ENCODE measurements around the gene CCR3. TPM values are rescaled to one million over a fixed set of nuclear protein-coding genes. Genes with fewer than 3 reads are reported as not detected.
"Not testable (repeated sequence)": the region's sequence is repeated elsewhere in the genome, so short reads cannot be mapped to it uniquely, and the experiment has no call there.

Gene CCR3
- not detected in 2 replicates for total RNA-seq

- DNase-seq, result no peak
Observed at GRCh38 chr3:46242120-46242519, at the start of gene CCR3. Gene CCR3, plus strand, starts transcription at chr3:46242460. Its CDS starts 22,699 bp downstream, at chr3:46265159.

- no peak for DNase-seq
Observed at GRCh38 chr3:46192939-46193338, 49.3 kb upstream of the CCR3 start.

DNA sequence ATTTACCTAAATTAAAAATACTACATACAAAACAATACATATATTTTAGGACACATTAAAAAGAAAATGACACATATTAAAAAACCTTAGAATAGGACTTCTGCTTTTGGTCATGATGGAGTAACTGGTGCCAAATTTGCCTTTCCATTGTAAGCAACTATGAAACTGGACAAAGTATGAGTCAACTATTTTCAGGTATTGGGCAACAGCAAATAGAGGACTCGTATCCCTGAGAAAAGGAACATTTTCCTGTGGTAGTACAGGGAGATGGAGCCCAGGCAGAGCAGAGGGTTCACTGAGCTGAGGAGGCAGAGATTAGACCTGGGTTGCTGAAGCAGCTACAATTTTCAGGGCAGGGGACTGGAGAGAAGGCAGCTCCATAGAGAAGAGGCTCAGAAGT is 48.8 kb upstream of the CCR3 start:
- no peak for DNase-seq

- no peak for DNase-seq
Observed at GRCh38 chr3:46194868-46195553, 47.2 kb upstream of the CCR3 start.

GRCh38 chr3:46196261-46196957 is 45.9 kb upstream of the CCR3 start:
- DNase-seq, result no peak

DNA sequence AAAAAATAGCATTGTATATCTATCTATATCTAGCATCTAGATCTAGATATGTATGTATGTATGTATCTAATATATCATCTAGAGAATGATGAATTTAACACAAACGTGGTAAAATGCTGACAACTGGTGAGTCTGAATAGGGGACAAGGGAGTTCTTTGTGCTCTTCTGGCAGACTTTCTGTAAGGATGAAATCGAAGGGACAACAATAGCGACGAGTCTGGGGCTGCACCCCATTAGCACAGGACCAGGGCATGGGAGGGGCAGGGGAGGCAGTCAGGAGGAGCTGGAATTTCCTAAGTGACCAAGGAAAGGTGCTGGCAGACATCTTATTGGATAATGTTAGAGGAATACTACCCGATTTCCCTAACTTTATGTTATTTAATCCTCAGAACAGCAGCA is 42.0 kb upstream of the CCR3 start:
- DNase-seq, result no peak

- no peak for DNase-seq
Observed at GRCh38 chr3:46200790-46201189, 41.5 kb upstream of the CCR3 start.

GRCh38 chr3:46202535-46202934 is 39.7 kb upstream of the CCR3 start:
- DNase-seq, result no peak

DNA sequence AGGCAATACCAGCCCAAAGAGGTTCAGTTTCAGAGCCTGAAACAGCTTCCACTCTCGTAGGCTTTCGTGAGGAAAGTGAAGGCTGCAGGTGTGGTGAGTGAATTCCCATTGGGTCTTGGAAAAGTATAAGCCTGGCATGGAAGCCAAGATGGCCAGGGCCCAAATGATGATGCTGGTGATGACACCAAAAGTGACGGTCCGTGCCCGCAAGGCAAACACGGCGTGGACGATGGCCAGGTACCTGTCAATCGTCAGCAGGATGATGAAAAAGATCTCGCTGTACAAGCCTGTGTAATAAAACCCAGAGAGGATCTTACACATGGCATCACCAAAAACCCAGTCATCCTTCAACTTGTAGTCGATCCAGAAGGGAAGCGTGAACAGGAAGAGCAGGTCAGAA is 38.6 kb upstream of the CCR3 start:
- DNase-seq, result no peak

DNA sequence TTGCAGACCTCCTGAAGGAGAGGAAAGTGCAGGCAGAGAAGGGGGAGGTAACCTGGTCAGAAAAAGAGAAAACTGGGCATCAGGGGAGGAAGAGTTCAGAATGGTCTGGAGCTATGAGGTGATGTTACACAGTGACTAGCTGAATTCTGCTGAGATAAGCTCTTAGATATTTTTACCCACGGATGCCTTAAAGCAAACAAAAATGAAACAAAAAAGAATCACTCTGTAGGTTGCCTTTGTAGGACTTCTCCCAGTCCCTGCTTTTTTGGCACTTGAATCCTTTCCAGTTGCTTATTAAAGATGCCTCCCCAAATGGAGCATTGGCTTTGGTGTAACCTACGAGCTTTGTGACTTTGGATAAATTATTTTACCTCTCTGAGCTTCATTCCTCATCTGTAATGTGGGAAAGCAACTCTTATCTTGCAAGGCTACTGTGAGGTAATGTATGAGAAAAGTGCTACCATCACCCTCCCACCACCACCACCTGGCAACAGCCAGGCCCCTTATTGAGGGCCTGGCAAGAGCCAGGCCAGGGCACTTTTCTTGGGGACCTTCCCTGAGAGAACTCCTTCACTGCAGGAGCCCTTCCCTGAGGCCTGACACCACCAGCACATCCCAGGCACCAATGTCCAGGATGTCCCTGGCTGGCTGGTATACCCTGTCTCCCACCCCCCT is 36.8 kb upstream of the CCR3 start:
- DNase-seq, result no peak

DNA sequence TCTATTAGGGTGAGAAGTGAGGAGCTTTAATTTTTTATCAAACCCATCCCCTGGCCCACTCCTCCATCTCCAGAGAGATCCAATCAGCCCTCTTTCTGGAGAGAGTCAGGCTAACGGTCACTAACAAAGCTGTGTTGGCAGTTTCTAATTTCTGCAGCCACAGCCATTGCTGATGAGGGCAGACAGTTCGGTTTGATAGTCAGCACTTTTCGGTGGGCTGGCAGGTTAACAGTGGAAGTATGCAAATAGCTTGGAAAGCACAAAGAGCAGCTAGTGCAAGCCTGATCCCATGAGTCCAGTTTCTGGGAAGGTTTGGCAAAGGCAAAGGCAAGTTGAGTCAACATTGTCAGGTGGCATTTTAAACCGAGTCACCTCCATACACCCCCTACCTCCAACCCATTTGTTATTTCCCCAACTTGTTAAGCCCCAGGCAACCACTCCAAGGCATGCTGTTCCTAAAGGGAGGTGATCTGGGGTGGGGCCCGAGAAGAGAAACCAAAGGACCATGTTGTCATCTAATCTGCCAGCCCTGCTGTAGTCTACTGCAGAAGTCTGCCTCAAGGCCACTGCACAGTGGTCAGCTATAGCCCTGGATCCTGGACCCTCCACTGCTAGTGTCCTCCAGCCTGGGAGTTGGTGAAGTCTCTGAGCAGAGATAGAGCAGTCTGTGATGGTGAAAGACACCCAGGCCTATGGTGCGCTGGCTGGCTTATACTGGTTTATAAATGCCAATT is 35.8 kb upstream of the CCR3 start:
- no peak for DNase-seq

DNA sequence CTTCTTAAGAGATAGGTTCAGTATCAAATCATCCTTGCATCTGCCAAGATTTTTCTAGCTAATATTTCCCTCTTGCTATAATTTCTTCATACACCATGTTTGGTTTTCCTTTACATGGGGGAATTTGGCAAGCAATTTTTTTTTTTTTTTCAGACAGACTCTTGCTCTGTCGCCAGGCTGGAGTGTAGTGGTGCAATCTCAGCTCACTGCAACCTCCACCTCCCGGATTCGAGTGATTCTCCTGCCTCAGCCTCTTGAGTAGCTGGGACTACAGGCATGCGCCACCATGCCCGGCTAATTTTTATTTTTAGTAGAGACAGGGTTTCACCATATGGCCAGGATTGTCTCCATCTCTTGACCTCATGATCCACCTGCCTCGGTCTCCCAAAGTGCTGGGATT is 34.7 kb upstream of the CCR3 start:
- DNase-seq, result not testable (repeated sequence)

DNA sequence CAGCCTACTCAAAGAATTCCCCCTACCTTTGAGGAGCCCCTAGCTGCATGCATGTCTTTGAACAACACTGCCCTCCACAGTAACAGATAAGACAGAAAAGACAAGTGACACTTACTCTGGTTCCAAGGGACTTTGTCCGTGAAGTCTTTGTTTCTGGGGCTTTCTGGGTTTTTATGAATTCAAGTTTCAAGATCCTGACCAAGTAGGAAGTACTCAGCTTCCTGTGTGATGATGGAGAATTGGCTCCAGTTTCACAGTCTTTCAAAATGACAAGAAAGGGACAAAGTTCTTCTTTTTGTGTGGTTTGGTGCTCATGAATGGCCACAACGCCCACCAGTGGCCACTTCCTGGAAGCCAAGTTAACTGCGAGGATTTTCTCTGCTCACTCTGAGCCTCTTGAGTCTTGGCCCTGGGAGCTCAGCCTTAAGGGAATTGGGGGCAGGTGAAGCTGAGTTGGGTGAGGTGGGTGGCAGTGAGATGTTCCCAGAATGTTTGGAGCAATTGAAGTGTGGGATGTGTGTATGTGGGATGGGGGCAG is 34.0 kb upstream of the CCR3 start, which contains the start of gene CCR1:
TSS of gene CCR1 (minus strand) at position 147 of the 538 bp plus-strand sequence. CDS start 4,000 bp downstream, outside the sequence.
- no peak for DNase-seq

- DNase-seq, result no peak
Observed at GRCh38 chr3:46209053-46209452, 33.2 kb upstream of the CCR3 start.

- no peak for DNase-seq
Observed at GRCh38 chr3:46209746-46210470, 32.4 kb upstream of the CCR3 start.

DNA sequence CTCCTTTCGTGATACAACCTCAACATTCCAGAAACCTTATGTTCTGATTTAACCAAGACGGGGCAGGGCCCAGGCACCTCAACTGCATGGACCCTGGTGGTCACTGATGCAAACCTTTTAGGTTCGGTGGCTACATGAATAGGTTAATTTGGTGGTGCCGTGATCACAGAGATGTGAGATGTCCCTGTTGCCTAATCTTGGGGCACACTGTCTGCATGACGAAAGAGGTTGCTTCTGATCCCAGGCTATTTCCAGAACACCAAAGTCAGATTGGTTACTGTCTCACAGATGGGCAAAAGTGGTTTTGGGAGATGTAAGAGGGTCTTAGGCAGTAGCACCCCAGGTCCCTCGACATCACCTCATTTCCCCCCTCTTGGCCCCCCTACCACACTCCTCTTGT is 30.2 kb upstream of the CCR3 start:
- no peak for DNase-seq

DNA sequence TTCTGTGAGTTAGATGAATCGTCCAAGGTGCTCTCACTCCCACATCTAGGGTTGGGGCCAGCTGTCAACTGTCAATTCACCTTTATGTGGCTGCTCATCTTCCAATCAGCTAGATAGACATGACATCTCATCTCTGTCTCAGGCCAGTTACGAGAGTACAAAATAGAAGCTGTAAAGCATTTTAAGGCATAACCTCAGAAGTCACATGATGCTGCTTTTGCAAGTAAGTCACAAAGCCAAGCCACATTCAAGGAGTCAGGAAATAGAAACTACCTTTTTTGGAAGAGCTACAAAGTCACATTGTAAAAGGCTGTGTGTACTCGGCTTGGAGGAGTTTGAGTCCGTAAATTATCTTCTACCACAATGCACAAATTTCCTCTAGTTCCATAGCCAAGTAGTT is 29.1 kb upstream of the CCR3 start:
- no peak for DNase-seq

DNA sequence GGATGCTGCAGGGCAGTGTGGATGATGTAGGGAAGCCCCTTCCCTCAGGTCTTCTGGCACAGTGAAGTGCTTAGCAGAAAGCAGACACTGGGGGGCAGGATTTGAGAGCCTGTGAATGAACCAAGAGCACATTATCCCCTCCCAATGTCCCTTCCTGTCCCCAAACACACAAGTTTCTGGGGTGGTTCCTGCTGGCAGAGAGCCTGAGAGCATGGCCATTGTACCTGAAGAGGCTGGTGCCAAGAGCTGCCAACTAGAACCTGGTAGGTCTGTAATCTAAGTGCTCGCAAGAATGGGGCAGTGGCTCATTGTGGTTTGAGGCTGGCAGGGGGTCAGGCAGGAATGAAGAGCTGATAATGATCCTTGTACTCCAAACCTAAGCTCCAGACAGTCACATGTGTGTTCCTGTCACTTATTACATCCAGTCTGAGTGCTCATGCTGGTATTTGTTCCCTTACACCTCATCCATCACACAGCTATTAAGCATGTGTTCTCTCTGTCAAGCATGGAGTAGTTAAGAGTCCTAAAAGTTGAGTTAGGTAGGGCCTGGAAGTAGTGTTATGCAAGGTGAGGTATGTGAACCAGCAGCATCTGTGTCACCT is 27.4 kb upstream of the CCR3 start:
- peak; percentile 11 for DNase-seq

- DNase-seq, result no peak
Observed at GRCh38 chr3:46215810-46216414, 26.3 kb upstream of the CCR3 start.

DNA sequence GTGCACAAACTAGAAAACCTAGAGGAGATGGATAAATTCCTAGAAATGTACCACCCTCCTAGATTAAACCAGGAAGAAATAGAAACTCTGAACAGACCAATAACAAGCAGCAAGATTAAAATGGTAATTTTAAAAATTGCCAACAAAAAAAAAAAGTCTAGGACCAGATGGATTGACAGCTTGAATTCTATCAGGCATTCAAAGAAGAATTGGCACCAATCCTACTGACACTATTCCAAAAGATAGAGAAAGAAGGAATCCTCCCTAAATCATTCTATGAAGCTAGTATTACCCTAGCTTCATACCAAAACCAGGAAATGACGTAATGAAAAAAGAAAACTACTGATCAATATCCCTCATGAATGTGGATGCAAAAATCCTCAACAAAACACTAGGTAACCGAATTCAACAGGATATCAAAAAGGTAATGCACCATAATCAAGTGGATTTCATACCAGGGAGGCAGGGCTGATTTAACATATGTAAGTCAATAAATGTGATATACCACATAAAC is 24.0 kb upstream of the CCR3 start:
- DNase-seq, result no peak

GRCh38 chr3:46221391-46221790 is 20.9 kb upstream of the CCR3 start:
- no peak for DNase-seq

Data from dermis blood vessel endothelial cell (primary cell).